Stimulated activated CD4-positive, alpha-beta T cell treated with anti-CD3 and anti-CD28 coated beads, Interleukin-15, amount 100 ng/mL, for 24 hours (primary cell): ENCODE measurements around the gene SCAP.
A peak's percentile ranks its signal among the peaks of the same experiment; 100 is the strongest.
"Not testable (repeated sequence)": the region's sequence is repeated elsewhere in the genome, so short reads cannot be mapped to it uniquely, and the experiment has no call there.

Source experiments
- DNase-seq: peaks from one replicate; pipeline ENCODE4 v3.0.0-alpha.2; 2020

SCAP gene

DNA sequence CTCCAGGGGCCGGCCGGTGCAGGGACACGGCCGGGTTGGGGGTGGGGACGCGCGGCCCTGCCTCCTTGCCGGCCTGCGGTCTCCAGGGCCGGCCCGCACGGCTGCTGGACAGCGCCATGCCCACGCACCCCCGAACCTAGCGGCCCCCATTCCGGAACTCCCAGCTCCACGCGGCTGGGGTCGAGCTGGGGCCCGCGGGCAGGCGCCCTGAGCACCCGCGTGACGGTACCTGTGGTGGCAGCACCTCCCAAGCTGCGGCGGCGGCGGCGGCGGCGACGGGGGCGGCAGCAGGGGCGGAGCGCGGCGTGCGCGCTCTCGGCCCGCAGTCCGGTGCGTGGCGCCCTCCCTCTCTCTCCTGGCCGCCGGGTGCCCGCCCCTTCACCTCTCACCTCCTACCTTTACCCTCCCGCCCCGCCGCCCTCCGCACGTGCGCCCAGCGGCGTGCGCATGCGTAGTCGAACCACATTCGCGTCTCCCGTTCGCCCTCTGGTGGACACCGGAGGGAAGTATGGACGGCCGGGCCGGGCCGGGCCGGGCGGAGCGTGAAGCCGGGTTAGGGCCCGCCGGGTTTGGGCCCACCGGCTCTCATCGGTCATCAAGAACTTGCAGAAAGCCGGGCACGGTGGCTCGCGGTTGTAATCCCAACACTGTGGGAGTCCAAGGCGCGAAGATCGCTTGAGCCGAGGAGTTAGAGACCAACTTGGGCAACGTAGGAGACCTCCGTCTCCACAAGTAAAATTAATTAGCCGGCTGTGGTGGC is at the start of gene SCAP:
SCAP (minus strand) TSS at position 372 of the 760 bp plus-strand sequence. CDS start 32,948 bp downstream, outside the sequence.
- peak; percentile 96 for DNase-seq

GRCh38 chr3:47523310-47524073 is 47.8 kb upstream of the SCAP start:
- DNase-seq: no peak

DNA sequence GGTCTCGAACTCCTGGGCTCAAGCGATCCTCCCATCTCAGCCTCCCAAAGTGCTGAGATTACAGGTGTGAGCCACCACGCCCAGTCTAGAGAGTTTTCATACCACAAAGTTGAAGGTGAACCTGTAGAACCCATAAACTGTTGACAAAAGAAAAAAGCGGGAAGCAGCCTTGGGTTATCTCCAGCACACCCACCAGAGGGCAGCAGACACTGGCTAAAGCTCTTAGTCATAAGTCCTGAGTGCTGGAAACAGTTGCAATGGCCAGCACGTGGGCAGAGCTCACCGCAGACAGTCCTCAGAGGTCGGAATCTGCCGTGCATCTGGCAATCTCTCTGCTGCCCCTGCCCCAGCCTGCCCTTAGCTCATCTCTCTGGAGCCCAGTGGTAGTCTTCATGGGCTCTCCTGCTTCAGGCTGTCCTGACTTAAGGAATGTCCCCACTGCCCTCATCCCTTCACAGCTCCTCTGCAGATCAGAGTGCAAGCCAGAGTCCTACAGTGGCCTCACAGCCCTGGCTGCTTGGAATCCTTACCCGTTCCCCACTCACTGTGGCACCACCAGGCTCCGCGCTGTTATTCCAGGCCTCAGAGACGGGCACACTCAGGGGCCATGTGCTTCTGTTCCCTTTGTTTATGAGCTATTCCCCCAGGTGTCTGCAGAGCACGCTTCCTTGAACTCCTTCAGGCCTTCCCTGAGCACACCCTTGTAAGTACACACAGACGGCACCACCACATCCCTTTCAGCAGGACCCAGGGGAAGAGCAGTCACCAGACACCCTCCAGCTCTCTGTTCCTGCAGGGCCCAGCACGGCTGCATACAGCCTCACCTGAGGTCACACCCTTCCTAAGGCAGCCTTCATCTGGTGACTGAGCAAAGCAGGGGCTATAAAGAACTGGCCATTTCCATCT is 46.6 kb upstream of the SCAP start:
- DNase-seq: peak; percentile 86

- DNase-seq: no peak
Measured at GRCh38 chr3:47520756-47521155, 45.0 kb upstream of the SCAP start.

GRCh38 chr3:47517937-47518336 is 42.2 kb upstream of the SCAP start:
- no peak for DNase-seq

GRCh38 chr3:47515864-47516319 is 40.2 kb upstream of the SCAP start:
- no peak for DNase-seq

- no peak for DNase-seq
Measured at GRCh38 chr3:47515100-47515499, 39.4 kb upstream of the SCAP start.

DNA sequence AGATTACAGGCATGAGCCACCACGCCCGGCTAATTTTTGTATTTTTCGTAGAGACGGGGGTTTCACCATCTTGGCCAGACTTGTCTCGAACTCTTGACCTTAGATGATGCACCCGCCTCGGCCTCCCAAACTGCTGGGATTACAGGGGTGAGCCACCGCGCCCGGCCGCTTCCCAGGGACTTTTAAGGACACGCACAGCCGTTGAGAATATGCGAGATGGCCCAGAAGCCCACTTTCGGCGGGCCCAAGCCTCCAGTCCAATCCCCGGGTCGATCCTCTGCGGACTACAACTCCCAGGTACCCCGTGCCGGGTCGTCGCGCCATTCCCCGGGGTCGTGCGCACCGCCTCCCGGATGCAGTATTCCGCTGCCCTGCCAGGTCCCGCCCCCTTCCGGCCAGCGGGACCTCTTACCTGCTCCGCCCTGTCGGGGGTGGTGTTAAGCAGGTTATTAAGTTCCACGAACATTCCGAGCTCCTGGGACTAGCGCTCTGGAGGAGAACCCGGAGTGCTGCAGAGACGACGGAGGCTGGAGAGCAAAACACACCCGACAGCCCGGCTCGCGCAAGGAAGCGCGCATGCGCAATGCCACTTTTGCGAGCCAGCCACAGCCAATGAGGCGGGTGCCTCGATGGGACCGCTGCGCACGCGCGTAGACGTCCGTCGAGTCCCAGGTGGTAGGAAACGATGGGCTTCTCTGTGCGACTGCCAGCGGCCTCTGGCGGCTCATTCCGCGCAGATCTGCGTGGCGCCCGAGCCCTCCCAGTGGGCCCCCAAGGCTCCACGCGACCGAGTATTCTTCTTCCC is 37.6 kb upstream of the SCAP start, which contains the start of gene ELP6:
ELP6 (minus strand) TSS at position 588 of the 805 bp plus-strand sequence; CDS start at position 466, 122 bp downstream.
- DNase-seq: peak; percentile 98

- DNase-seq: peak; percentile 26
Measured at GRCh38 chr3:47512416-47513124, 36.8 kb upstream of the SCAP start.

GRCh38 chr3:47505267-47505666 is 29.5 kb upstream of the SCAP start:
- not testable (repeated sequence) for DNase-seq

DNA sequence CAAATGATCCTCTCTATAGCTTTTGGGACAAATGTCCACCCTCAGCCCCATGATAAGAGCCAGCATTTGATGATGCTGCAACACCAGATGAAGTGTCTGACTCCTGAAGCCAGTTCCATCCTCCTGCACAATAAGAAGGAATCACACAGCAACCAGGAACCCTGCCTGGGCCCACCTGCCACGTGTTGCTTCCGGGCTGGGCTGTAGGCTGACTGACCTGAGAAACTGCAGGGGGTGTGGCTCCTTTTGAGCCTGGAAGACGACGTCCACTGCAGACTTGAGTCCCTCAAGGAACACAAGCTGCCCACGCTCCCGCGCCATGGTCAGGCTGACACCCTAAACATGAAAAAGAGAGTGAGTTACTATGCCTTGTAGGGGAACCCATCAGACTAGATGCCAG is 28.4 kb upstream of the SCAP start:
- DNase-seq: no peak

DNA sequence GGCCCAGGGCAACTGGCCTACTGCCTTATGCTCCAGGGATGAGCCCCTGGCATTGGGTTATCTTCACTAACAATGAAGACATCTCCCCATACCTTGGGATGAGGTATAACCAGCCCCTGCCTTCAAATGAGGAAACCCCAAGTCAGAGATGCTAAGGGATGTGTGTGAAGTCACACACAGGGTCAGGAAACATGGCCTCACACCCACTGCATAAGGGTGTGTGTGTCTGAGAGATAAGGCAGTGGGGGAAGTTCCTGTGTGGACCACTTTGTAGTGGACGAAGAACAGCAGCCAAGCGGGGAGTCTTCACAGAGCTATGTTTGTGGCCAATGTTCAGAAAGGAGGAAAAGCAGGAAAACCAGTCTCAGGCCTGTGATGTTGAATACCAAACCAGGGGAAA is 27.3 kb upstream of the SCAP start:
- no peak for DNase-seq

DNA sequence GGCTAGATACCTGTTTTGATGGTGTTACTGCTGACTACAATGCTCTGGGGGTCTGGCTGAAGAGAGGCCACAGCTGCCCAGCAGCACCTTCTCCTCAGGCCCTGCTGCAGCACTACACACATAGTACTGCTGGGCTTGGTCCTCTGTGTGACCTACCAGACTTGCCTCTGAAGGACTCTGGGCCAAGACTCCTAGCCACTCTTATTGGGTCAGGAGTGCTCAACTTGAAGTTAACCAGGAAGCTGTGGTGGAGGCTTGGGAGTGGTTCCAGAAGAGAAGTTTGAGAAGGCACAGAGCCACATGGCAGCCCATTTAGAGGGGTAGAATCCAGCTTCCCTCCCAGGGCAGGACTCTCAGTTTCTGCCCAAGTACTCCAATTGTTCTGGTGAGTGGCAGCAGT is 21.2 kb upstream of the SCAP start:
- DNase-seq: no peak

DNA sequence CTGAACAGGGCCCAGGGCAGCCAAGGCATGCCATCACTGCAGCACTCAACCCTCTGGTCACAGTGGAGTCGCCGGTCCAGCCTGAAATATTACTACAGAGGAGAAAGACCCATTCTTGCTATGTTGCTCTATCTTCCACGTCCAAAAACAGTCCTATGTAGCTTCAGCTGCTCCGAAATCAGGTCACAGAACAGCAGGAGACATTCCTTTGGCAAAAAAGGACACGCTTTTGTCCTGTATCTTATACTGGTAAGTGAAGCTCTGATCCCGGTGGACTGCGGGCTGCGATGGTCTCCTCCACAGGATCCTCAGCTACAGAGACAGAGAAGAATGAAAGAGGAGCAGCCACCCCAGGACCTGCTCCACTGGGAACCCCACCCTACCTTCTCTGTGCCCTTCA is 20.1 kb upstream of the SCAP start:
- no peak for DNase-seq

DNA sequence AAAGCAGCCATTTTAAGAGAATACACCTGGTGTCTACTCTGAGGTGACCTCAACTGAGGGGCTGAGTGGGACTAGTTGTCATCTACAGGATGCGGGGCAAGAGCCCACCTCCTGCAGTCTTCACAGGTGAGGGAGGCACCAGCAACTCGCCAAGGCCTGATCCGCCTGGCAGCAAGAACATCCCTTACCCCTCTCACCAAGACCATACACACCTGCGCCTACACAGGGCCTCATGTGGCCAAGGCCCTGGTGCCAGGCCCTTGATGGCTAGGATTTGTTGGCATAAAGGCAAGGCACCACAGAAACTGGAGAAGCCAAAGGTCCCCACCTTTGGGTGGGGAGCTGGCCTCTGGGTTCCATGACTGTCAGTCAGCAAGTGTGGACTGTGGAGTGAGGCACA is 19.4 kb upstream of the SCAP start:
- no peak for DNase-seq

GRCh38 chr3:47491777-47492176 is 16.0 kb upstream of the SCAP start:
- DNase-seq: no peak

GRCh38 chr3:47491186-47491585 is 15.4 kb upstream of the SCAP start:
- DNase-seq: no peak

- DNase-seq: no peak
Measured at GRCh38 chr3:47487265-47487664, 11.5 kb upstream of the SCAP start.

DNA sequence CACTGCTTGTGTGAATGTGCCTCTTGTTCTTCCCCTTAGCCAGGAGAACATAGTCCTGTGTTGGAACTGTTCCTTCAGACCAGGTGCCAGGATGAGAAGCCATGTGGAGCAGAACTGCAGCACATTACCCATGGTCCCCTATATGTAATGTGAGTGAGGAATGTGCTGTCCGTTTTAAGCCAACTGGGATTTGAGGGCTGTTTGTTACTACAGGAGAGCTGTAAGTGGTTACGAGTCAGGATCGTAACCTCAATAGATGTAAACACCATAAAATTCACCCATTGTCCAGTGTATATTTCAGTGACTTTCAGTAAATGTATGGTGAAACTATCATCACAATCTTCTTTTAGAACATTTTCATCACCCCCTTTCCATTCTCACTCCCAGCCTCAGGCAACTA is 10.1 kb upstream of the SCAP start:
- no peak for DNase-seq

GRCh38 chr3:47482366-47482765 is 6.6 kb upstream of the SCAP start:
- DNase-seq: no peak

- not testable (repeated sequence) for DNase-seq
Measured at GRCh38 chr3:47481763-47482162, 6.0 kb upstream of the SCAP start.
